NCI-H1436 (cell line): ENCODE measurements around the gene POLR1B.
A peak's percentile ranks its signal among the peaks of the same experiment; 100 is the strongest.
"Not testable (repeated sequence)": the region's sequence is repeated elsewhere in the genome, so short reads cannot be mapped to it uniquely, and the experiment has no call there.

Experiments used
- DNase-seq: peaks from one replicate; lab custom pipeline; 2025; lab: John Stamatoyannopoulos, UW

Gene POLR1B

DNA sequence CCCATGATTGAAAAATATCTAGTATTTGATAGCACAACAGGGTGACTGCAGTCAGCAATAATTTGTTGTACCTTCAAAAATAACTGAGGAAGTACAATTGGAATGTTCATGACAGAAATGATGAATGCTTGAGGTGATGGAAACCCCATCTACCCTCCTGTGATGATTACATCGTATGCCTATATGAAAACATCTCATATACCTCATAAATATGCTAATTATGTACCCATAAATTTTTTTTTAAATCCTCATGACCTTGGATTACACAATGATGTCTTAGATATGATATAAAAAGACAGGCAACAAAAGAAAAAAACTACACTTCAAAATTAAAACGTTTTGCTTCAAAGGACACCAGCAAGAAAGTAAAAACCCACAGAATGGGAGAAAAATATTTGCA, 1.4 kb upstream of the POLR1B start:
- no peak for DNase-seq

DNA sequence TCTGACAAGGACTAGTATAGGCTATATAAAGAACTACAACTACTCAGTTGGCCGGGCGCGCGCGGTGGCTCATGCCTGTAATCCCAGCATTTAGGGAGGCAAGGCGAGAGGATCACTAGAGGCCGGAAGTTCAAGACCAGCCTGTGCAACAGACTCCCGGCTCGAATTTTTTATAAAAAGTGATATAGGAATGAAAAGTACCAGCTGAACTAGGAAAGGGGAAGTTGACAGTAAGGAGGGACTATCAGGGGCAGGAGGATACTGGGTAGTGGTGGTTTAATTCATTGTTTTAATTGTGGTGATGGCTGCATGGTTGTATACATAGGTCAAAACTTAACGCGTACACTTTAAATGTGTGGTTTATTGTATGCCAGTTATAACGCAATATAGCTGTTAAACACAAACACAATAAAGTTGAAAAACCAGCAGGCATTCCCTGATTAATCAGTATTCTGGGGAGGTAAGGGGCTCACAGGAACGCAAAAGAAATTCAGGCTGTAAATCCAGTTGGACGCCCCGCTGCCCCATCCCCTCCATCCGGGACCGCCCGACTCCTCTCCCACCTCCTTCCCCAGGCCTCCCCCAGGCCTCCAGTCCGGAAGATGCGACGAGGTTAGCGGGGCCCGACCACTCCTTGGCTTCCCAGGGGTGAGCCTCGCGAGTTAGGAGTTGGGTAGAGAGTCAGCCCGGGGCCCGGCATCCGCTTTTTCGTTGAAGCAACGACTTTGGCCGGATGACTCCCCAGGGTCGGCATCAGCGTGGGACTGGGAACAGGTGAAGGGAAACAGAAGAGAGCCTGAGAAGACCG, 746 bp upstream of the POLR1B start:
- DNase-seq: peak; percentile 80

DNA sequence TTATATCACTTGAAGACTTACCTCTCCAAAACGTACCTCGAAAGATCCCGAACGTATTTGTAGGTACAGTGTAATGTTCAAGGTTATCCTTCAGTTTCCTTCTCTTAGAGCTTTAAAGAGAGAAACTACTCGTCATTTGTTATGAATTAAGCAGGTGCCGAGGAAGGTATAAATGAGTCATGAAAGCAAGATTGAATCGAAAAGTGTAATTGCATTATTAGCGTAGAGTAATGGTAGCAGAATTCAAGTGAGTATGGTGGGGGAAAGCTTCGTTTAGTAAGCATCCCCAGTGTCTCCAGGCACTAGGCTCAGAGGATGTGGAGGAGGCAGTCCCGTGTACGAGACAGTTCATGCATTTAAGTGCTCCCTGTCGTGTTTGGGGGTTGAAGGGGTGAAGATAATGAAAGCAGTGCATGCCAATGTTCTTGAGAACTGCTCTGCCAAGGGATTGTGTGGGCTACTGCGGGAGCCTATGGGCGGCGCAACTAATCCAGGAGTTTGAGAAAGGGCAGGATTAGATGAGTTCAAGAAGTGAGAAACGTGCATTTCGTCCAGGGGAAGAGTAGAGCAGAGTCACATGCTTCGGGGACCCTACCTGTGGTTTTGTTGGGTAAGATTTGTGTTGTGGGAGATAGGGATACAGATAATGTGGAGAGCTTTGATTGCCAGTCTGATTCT, 858 bp downstream of the POLR1B start:
- no peak for DNase-seq

DNA sequence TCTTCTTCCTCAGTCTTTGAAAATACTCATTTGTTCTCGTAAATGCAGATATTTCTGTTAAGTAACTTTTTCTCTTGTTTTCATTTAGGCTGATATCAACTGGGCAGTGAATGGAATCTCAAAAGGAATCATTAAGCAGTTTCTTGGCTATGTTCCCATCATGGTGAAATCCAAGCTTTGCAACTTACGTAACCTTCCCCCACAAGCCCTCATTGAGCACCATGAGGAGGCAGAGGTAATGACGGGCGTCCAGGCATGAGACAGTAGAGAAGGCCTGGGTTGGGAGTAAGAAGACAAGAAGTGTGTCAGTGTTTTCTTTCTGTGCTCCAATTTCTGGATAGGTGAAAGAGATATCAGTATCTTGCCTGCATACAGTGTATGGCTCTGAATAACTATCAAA, 5.1 kb downstream of the POLR1B start:
- DNase-seq: no peak

DNA sequence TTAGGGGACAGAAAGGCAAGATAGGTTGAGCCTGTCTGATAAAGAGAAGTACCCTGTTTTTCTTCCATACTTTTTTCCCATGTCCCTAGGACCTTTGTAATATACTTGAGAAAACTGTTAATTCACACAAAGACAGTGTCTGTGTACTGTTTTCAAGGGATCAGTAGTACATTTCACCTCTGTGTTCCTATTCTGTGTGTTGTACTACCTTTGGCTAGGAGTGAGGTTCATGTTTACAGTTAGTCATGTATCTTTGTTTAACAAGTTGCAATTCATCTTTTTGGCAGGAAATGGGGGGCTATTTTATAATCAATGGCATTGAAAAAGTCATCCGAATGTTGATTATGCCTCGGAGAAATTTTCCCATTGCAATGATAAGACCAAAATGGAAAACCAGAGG, 6.7 kb downstream of the POLR1B start:
- no peak for DNase-seq

DNA sequence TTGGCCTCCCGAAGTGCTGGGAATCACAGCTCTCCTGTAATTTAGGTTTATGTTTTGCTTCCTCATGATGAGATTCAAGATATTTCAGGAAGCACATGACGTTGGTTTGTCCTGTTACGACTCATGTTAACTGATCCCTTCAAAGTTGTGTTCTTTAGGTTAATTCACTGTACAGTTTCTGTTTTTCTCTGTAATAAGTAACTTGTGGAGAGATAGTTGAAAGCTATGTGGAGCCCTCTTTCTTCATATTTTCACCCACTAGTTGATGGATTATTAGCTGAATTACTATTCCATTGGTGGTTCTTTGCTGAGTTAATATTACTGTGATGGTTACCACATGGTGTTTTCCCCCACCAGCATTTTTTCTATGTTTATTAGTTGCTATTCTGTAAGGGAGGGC, 23.8 kb downstream of the POLR1B start:
- DNase-seq: no peak

DNA sequence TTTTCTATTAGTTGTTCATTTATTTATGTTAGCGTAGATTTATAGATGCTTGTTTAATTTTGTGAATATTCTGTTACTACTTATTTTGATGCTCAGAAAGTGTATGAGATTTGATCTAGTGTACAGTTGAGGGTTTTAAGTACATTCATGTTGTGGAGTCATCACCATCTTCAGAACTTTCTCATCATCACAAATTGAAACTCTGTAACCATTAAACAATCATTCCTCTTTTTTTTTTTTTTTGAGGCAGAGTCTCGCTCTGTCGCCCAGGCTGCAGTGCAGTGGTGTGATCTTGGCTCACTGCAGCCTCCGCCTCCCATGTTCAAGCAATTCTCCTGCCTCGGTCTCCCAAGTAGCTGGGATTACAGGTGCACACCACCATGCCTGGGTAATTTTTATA, 24.2 kb downstream of the POLR1B start:
- not testable (repeated sequence) for DNase-seq

DNA sequence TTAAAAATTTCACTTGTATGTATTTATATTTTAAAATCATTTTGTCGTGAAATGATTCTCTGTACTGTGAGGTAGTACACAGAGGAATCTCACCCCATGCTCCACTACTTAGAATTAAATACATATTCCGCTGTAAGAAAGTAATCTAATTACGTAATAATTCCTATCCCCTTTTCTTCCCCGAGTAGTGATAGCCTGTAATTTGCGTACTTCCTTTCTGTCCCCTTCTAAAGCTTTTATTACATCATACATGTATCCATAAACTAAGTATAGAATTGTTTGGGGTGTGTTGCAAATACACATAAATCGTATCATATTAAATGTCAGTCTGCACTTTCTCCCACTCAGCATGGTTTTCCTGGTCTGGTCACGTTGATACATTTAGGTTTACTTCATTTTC, 29.7 kb downstream of the POLR1B start:
- no peak for DNase-seq

DNA sequence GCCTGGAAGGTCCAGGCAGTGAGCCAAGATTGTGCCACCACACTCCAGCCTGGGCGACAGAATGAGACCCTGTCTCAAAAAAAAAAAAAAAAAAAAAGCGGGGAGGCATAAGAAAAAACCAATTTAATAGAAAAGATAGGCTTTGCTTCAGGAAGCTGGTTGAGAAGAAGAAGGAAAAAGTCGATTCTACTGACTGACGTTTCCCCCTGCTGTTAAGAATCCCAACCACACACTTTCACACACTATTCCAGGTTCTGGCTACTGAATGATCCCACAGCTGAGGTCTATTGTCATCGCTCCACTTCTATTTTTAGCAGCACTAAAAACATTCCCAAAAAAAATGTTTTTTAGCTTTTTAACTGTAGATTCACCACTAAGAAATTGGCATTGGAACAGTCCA, 35.5 kb downstream of the POLR1B start:
- no peak for DNase-seq

DNA sequence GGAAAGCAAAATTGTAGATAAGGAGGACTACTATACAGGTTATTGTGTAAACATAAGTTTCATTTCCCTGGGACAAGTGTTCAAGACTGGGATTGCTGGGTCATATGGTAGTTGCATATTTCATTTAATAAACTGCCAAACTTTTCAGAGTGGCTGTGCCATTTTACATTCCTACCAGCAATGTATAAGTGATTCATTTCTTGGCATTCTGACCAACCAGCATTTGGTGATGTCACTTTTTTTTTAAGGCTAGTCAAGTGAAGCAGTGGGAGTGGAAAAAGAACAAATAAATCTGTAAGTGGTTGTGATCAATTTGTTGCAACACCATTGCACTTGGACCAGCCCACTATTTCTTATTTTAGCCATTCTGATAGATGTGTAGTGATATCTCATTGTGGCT, 37.0 kb downstream of the POLR1B start:
- no peak for DNase-seq

DNA sequence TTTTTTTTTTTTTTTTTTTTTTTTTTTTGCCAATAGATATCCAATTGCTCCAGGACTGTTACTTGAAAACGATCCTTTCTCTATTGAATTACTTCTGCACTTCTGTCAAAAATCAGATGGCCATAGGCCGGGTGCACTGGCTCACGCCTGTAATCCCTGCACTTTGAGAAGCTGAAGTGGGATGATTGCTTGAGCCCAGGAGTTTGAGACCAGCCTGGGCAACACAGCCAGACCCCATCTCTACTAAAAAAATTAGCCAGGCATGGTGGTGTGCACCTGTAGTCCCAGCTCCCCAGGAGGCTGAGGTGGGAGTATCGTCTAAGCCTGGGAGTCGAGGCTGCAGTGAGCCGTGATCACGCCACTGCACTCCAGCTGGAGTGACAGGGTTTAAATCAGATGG, 37.8 kb downstream of the POLR1B start:
- no peak for DNase-seq

DNA sequence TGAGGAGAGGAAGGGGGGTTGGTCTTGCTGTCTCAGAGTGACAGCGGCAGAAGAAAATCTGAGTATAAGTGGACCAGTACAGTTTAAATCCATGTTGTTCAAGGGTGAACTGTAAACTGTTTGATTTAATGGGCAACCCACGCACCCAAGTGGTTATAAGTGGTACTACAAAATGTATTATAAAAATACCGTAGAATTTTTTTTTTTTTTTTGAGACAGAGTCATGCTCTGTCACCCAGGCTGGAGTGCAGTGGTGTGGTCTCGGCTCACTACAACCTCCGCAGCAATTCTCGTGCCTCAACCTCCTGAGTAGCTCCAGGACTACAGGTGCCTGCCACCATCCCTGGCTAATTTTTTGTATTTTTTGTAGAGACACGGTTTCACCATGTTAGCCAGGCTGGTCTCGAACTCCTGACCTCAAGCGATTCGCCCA, 40.1 kb downstream of the POLR1B start:
- peak; percentile 50 for DNase-seq

DNA sequence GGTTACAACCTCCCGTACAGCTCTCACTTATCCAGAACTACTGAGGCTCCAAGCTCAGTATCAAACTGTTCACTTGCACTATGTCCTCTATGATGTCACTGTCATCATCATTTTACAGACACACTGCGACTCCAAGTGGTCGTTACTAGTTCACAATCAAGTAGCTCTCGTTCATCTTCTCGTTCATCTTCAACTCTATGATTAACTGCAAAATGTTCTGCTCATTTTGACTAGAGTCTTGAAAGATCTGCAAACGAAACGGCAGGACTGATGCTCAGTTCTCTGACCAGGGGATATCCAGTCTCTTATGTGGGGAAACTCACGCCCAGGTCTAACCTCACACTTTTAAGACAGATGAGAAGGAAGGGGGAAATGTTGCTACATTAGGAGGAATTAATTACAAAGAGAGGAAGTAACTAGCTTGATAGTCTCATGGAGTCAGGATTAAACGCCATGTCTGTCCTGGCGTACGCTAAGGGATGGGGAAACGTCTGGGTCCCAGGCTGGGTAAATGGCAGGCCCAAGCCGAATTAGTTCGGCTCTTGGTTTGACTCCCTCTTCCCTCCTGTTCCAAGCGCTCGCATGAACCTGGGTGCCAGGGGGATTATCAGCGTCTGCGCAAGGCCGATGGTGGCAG, 41.4 kb downstream of the POLR1B start:
- DNase-seq: no peak

DNA sequence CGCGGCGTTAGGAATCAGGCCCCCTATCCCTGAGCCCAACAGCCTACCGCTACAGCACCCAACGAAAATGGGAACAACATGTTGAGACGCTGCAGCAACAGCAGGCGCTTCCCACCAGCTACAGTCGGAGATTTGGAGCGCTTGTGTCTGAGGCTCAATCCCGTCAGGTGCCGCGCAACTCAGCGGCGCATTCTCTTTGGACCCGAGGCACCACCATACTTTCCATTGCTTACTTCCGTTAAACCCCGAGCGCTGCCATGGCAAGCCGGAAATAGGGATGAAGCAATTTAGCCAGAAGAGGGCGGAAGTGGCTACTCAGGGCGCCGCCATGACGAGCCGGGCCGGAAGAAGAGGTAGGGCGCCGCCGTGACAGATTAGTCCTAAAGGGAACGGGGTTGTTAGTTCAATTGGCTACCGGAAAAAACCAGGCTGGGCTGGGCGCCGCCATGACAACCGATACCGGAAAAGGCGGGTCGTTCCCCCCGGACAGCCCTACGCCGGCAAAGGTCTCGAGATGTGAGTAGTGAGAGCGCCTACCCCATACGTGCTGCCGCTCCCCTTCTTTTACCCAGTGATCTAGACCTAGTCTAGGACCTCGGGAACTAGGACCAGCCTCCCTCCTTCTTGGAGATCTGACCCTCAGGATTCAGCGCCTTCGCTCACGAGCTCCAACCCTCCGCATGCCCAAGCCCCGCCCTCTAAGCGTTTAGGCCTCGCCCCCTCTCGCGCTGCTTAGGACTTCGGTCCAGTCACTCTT, 42.0 kb downstream of the POLR1B start, which contains the start of gene CHCHD5:
Gene CHCHD5 (plus strand): TSS at position 476 of the 757 bp plus-strand sequence. CDS start 39 bp downstream, at position 515.
- DNase-seq: peak; percentile 87

DNA sequence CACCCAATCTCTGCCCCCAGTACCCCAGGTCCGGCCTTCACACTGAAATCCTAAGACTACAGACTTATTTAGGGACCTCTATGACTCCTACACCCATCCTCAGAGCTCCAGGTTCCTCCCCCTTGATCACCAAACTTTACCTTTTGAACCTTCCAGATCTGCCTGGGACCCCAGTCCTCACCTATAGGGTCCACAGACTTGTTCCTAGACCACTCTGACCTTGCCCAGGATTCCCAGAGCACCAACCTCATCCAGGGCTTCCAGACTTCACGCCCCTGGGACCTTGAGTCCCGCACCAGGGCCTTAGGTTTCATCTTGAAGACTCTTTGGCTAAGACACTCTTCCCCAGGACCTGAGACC, 42.6 kb downstream of the POLR1B start:
- DNase-seq: no peak

DNA sequence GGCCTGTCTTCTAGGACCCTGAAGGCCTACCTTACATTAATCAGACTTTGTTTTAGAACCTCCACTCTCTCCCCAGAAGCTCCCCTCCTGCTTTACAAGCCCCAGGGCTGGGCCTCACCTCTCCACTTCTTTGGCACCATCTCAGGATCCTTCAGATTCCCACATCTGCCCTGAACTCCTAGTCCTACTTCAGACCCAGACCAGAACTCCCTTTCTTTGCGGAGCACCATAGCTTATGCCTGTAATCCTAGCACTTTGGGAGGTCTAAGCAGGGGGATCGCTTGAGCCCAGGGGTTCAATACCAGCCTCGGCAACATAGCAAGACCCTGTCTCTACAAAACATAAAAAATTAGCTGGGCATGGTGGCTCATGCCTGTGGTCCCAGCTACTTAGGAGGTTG, 43.1 kb downstream of the POLR1B start:
- no peak for DNase-seq

DNA sequence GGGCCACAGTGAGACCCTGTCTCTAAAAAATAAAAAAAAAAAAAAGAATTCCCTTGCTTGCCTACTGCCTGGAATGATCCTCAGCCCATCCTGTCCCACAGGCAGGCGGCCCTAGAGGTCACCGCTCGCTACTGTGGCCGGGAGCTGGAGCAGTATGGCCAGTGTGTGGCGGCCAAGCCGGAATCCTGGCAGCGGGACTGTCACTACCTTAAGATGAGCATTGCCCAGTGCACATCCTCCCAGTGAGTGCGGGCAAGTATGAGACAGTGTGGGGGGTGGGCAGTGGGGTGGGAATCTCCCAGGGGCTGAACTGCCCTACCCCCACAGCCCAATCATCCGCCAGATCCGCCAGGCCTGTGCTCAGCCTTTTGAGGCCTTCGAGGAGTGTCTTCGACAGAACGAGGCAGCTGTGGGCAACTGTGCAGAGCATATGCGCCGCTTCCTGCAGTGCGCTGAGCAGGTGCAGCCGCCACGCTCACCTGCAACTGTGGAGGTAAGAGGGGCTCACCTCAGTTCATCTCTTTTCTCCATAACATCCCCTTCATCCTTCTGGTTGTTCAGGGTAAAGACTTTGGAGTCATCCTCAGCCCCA, 43.7 kb downstream of the POLR1B start:
- no peak for DNase-seq

DNA sequence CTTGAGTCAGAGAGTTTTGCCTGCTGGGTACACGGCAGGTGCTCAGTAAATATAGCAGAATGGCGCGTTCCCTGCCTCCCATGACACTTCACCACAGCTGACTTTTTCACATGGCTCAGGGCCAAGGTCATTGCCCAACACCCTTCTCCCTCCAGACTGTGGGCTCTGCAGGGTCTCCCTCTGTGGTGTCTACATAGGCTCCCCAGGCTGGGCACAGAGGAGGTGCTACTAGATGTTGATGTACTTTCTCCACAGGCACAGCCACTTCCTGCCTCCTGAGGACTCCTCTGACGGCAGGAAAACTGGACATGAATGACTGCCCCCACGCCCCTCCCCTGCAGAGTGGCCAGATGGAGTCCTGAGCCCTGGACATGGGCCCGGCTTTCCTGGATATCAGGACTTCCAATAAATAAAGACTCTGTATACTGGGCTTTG, 46.4 kb downstream of the POLR1B start:
- no peak for DNase-seq

DNA sequence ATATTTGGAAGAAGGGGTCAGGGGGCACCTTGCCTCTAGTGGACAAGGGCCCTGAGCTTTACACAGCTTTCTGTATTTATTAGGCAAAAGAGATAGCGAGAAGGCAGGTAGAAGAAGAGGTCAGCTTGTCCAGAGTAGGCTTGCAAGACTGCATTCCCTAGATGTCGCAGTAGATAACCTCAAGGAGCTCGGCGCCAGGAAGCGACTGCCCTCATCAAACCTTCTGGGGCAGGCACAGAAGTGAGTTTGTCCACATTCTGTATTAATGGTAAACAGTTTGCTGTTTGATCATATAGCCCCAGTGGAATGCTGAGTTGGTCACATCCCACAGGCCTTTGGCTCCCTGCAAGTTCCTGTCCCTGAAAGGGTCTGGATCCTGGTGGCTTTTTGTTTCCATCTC, 49.1 kb downstream of the POLR1B start:
- no peak for DNase-seq

DNA sequence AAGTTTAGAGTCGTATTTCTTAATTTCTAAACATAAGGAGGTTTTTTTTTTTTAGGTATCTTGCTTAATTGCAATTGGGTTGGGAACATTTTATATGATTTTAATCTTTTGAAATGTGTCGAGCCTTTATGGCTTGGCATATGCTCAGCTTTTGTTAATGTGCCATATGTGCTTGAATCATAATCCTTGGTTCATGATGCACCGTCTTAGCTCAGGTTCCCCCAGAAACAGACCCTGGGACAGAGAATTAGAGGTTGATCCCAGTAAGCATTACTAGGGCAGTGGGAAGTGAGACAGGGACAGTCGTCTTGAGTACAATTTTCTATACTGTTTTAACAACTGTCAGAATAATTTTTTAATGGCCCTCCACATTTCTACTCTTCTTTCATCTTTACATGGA, 51.5 kb downstream of the POLR1B start:
- DNase-seq: no peak

DNA sequence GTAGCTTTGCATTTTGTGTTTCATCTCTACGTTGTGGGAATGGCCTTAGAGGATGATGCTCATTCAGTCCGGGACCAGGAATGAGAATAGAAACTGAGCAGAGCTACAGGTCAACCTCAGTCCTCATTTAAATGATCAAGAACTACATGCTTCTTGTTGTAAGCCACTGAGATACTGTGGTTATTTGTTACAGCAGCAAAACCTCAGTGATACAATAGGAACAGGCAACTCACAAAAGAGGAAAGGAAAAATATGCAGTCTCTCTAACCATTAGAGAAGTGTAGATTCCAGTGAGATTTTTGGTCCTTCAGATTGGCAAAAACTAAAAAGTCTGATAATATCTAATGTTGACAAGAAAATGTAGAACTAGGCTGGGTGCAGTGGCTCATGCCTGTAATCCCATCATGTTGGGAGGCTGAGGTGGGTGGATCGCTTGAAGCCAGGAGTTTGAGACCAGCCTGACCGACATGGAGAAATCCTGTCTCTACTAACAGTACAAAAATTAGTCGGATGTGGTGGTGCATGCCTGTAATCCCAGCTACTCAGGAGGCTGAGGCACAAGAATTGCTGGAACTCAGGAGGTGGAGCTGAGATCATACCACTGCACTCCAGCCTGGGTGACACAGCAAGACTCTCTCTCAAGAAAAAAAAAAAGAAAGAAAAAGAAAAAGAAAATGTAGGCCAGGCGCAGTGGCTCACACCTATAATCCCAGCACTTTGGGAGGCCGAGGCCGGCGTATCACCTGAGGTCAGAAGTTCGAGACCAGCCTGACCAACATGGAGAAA, 55.5 kb downstream of the POLR1B start:
- no peak for DNase-seq
